ENCODE results near the gene PEPD.

The PEPD gene

DNA sequence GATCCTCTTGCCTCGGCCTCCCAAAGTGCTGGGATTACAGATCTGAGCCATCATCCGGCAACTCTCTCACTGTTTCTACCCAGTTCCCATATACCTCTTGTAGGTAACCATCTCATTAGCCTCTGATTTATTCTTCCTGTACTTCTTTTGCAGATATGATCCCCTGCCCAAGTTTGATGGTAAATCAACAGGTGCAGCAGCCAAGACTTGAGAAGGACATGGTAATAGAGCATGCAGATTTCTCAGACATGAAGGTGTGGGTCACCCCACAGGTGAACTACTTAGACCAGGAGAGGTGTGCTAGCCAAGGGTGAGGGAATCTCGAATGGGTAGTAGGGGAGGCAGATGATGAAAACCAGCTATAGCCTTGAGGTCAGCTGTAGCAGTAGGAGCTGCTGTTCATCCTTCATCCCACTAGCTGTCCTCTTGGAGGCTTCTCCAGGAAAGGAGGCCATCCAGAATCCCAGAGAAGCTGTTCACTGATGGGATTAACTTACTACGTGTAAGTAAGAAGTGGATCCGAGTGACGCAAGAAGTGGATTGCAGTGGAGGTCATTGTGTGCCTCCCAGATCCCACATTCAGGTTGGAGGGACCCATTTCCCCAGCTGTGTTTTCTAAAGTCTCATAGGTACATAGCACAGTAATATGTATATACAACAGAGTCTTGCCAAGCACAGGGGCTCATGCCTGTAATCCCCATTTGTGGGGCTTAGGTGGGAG, 158.9 kb downstream of the PEPD start:
- DNase-seq (ENCODE audit: low read depth in 2 of 2), result no peak

DNA sequence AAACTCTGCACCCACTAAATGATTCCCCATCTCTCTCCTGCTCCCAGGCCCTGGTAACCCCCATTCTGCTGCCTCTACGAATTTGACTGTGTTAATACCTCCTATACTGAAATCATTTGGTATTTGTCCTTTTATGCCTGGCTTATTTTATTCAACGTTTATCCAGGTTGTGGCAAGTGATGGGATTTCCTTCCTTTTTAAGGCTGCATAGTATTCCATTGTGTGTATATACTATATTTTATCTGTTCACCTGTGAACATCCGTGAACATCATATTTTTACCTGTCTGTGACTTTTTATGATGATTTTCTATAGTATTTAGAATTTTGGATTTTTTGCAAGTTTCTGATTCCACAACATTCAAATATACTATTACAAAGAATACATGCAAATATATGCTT, 162.0 kb downstream of the PEPD start:
- no peak for DNase-seq (ENCODE audit: low read depth in 2 of 2)

DNA sequence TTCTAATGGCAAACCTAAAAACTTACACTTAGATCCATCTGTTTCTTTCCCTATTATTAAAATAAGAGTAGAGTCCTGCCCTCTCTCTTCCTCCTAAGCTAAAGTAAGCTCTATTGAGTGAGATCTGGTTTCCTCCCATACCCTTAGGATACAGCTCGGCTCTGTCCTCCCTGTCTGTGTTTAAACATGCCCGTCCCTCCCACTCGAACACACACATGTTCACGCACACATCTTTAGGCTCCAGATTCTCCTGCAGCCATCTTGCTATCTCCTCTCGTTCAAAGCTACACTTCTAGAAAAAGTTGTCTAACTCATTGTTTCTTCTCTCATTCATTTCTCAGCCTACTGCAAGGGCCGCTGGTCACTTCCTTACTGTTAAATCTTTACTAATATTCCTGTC, 163.2 kb downstream of the PEPD start:
- no peak for DNase-seq (ENCODE audit: low read depth in 2 of 2)

DNA sequence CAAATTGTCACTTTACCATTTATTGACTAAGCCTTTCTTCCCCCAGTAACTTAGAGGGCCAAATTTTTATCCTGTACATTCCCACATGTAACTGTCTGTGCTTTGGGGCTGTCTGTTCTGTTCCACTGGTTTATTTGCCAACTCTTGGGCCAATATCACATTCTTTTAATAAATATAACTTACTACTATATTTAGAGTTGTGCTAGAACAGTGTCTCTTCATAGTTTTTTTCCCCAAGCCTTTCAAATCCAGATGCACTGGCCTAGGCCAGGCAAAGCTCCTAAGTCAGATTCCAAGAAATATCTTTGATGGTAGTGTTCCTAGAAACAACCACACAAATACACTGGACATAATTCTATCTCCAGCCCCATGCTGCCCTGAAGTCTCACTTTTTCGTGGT, 164.0 kb downstream of the PEPD start:
- no peak for DNase-seq (ENCODE audit: low read depth in 2 of 2)

DNA sequence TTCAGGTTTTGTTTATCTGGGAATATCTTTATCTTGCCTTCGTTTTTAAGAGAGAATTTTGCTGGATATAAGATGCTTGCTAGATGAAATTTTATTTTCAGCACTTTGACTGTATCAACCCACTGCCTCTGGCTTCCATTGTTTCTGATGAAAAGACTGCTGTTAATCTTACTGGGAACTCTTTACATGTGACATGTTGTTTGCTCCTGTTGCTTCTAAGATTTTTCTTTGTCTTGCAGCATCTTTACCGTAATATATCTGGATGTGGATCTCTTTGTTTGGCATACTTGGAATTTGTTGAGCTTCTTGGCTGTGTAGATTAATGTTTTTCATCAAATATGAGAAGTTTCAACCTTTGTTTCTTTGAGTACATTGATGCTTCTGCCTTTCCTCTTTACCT, 166.1 kb downstream of the PEPD start:
- DNase-seq (ENCODE audit: low read depth in 2 of 2), result no peak

DNA sequence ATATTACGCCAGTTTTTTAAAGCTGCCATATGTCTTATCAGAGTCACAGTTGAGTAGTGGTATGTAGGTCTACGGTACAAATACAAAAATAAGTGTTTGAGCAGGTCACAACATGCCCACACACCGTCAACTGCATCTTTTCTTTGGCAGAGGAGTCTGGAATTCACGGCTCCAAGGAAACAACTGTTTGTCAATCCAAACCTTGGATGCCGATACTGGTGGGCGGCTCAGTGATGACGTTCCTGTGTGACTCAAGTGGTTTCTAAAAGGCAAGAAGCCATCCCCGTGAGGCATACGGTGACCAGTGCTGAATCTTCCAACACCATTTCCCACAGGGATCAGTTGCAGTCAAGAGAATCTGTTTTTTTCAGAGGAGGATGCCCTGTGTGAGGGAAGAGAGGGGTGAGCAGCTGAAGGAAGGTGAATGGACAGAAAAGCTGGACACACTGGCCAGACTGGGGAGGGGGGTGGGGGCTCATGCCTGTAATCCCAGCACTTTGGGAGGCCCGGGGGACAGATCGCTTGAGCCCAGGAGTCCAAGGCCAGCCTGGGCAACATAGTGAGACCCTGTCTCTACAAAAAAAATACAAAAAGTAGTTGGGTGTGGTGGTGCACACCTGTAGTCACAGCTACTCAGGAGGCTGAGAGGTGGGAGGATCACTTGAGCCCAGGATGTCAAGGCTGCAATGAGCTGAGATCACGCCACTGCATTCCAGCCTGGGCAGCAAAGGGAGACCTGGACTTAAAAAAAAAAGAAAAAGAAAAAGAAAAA, 170.9 kb downstream of the PEPD start:
- no peak for DNase-seq (ENCODE audit: low read depth in 2 of 2)

DNA sequence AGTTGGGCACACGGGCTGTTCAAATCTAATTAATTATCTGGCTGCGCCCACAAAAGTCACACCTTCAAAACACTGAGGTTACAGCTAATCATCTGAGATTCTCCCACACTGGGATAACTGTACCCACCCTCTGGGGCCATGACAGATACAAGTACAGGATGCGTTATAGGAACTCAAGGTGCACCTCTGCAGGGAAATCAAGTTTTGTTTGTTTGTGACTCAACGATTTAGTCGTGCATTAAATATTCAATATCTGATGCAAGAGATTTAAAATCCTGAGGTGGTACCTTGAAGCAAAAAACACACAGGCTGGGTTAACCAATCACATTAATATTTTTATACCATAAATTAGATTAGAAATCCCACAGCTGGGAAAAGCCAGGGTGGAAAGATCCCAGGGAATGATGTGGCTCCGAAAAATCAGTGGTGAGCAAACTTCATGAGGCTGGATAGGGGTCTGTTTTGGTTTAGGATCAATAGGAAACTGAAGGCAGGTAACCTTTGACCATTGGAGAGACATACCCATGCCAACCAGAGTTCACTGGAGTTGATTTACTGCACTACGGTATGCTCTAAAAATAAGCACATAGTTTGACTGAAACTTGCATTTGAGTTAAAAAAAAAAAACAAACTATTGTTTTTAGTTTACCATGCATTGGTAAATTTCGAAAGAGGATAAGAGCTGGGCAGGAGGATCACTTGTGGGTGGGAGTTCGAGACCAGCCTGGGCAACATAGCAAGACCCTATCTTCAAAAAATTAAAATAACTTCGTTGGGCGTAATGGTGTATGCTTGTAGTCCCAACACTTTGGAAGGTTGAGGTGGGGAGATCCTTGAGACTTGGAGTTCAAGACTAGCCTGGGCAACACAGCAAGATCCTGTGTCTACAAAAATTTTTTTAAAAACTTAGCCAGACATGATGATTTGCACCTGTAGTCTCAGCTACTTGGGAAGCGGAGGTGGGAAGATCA, 172.0 kb downstream of the PEPD start:
- DNase-seq (ENCODE audit: low read depth in 2 of 2), result no peak

DNA sequence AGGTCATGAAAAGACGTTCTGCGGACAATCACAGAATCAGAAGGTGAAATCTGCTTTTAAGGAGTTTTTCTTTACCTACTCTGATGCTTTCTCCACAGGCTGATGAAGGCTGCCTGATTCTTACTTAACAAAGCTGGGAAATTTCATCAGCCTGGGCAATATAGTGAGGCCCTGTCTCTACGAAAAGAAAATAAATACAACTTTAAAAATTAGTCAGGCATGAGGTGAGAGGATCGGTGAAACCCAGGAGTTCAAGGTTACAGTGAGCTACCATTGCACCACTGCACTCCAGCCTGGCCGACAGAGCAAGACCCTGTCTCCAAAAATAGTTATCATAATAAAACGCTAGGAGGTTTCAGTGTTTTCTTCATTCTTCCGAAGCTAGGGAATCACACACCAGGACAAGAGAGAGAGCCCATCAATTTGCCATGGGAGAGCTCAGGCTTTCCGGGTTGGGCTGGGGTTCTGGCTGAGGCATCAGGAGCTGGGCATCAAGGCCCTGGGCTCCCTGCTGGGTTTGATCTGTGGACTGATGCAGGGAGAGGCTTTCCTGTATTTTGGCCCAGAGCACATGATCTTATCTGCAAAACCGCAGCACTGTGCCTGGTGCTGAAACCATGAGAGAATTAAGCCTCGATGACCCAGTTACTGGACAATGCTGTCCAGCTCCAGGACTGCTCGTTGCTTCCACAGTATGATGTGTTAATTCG, 173.1 kb downstream of the PEPD start:
- DNase-seq (ENCODE audit: low read depth in 2 of 2), result no peak

DNA sequence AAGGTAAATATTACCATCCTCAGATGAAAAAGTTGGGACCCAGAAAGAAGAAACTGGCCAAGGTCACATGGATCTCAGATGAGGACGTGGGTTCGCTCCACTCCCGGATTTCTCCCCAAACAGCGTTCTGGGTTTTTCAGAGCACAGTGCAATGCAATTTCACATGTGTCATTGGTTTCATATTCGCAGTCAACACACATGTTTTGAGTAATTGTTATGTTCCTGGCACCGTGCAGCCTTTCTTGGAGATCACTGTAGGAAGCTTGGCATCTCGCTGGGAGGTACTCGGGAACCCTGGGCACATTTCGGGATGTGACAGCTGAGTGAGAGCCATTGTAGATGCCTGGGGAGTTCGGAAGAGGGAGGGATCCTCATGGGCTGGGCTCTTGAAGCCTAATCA, 174.3 kb downstream of the PEPD start:
- DNase-seq (ENCODE audit: low read depth in 2 of 2), result no peak

DNA sequence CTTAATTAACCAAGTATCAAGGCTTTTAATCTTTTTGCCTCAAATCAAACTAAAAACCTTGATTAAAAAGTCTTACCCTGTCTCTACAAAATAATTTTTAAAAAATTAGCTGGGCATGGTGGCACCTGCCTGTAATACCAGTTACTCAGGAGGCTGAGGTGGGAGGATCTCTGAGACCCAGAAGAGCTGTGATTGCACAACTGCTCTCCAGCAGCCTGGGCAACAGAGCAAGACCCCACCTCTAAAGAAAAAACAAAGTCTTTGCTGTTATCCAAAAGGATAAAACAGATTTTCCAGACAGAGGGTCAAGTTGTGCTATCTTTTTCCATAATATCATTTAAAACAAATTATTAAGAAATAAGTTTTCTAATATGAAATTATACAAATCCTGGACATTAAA, 174.9 kb downstream of the PEPD start:
- no peak for DNase-seq (ENCODE audit: low read depth in 2 of 2)

DNA sequence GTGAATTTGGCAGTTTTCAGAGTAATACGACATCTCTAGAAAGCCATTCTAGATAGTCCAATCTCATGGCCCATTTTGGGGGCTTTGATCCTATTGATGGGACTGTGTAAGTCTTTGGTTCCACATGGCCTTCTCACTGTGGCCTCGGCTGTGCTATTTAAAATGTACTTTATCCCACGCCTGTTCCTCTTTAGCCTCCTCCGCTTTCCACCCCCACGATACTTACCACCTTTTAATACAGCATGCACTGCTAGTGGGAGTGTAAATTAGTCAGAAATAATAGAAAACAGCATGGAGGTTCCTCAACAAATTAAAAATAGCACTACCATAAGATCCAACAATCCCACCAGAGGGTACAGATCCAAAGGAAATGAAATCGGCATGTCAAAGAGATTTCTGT, 176.4 kb downstream of the PEPD start:
- no peak for DNase-seq (ENCODE audit: low read depth in 2 of 2)

DNA sequence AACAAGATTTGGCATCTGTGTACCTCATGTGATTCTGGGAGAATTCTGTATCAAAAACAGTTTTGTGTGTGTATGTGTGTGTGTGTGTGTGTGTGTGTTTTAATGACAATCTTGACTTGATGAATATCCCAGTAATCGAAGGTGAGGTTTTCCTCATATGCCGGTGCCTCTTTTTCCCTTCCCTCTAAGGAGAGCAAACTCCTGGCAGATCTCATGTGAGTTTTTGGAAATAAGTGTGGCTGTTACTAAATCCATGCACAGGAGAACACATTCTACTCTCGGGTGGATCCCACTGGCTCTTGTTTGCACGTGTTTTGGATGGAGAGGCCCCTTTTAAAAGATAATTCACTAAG, 177.0 kb downstream of the PEPD start:
- DNase-seq (ENCODE audit: low read depth in 2 of 2), result no peak

DNA sequence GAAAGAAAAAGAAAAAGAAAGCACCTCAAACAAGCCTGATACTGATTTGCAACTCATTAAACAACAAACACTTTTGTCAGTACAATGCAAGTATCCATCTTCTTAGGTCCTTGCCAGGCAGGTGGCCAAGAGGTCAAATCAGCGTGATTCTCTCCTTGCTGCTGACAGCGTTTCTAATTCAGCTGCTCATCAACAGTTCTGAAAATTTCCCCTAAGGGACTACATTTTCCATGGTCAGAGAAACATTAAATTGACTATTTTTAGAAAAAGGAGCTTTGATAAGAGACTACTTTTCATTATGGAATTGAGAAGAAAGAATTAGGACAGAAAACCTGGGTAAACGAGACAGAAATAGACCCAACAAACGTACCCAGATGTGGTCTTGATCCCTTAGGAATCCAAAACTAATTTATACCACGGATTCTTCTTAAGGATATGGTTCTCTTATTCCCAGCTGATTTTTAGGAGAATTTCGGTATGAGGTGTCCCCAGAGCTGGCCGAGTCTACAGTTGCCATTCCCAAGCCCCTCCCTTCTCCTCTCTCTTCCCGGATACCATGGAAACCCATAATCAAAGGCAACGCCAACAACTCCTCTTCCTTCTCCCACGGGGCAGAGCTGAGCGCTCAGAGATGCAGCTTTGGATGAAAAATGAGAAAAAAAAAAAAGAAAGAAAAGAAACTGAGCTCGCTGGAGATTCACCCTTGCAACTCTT, 177.6 kb downstream of the PEPD start:
- DNase-seq (ENCODE audit: low read depth in 2 of 2), result no peak

DNA sequence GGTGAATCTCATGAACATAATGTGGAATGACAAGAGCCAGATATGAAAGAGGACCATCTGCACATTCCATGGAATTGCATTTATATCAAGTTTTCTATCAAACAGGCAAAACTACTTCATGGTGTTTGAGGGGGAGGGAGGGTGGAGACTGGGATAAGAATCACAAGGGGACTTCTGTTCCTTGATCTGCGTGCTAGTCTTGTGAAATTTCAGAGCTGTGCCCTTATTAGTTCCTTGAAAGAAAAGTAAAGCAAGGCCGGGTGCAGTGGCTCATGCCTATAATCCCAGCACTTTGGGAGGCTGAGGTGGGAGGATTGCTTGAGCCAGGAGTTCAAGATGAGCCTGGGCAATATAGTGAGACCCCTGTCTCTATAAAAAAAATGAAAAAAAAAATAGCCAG, 178.3 kb downstream of the PEPD start:
- no peak for DNase-seq (ENCODE audit: low read depth in 2 of 2)

DNA sequence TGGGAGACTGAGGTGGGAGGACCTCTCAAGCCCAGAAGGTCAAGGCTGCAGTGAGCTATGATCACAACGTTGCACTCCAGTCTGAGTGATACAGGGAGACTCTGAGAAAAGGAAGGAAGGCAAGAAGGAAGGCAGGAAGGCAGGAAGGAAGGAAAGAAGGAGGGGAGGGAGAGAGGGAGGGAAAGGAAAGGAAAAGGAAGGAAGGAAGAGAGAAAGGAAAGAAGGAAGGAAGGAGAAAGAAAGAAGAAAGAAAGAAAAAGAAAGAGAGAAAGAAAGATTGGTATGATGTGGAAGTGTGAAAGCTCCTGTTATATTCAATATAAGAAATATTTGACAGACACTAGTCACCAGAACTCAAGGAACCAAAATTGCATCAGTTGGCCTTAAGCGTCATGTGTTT, 180.6 kb downstream of the PEPD start:
- no peak for DNase-seq (ENCODE audit: low read depth in 2 of 2)

DNA sequence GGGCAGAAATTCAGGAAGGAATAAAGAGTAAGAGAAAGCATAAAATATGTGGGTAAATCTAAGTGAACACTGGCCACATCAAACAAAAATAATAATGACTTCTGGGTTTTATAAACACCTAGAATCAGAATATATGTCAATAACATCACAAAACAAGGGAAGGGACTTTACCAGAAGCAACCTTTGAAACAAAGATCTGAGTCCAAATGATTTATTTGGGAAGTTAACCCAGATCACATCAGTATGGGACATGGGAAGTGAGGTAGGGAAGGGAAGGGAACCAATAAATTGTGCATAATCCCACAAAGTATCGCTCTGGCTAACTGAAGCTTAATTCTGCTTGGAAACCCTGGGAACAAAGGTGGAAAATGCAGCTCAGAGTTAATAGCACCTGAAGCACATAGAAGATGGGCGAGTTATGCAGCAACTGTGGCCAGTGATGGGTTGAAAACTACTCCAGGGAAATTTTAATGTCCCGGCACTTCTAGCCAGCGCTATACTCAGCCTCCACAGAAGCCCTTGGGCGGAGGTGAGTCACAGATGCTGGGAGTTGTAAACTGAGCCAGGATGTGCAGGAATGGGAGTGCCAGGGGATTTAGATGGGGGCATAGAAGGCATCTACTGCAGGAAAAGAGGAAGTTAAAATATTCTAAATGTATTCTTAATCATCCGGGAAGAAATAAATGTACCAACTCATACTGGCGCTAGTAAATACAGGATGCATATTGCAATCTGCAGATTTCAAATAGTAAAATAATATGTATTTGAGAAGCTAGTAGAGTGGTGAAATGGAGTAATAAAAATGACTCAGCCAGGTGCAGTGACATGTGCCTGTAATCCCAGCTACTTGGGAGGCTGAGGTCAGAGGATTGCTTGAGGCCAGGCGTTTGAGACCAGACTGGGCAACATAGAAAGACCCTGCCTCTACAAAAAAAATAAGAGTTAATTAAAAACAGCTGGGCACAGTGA, 182.3 kb downstream of the PEPD start:
- no peak for DNase-seq (ENCODE audit: low read depth in 2 of 2)
